Measurements from ENCODE around the gene CTSO.

The CTSO gene

GRCh38 chr4:155959417-155959816, 5.8 kb upstream of the CTSO start (continued):
- TF ChIP-seq TCF4 (CRISPR knock-in tag; IDR thresholded peaks at IDR 0.05; ENCODE audit: borderline replicate concordance), result no peak
- TF ChIP-seq OSR1 (CRISPR knock-in tag; IDR thresholded peaks at IDR 0.05), result no peak

GRCh38 chr4:155956461-155956860, 2.8 kb upstream of the CTSO start:
- TF ChIP-seq TSHZ2 (CRISPR knock-in tag; IDR thresholded peaks at IDR 0.05) (no peak), RARB (CRISPR knock-in tag; IDR thresholded peaks at IDR 0.05) (no peak), ZFP3 (CRISPR knock-in tag; IDR thresholded peaks at IDR 0.05) (no peak), CREB5 (CRISPR knock-in tag; IDR thresholded peaks at IDR 0.05; ENCODE audit: low read depth) (no peak), ESRRG (CRISPR knock-in tag; IDR thresholded peaks at IDR 0.05) (no peak)
- no peak for ATAC-seq

GRCh38 chr4:155954939-155955338, 1.3 kb upstream of the CTSO start:
- ATAC-seq, result no peak
- TF ChIP-seq BACH2 (CRISPR knock-in tag; IDR thresholded peaks at IDR 0.05; ENCODE audit: borderline replicate concordance), result no peak
- TF ChIP-seq POU6F1 (CRISPR knock-in tag; IDR thresholded peaks at IDR 0.05; ENCODE audit: borderline replicate concordance, low read depth), result no peak
- TF ChIP-seq CSRNP3 (CRISPR knock-in tag; IDR thresholded peaks at IDR 0.05), result no peak
- TF ChIP-seq TCF4 (CRISPR knock-in tag; IDR thresholded peaks at IDR 0.05; ENCODE audit: borderline replicate concordance), result no peak
- no peak for TF ChIP-seq CREB5 (CRISPR knock-in tag; IDR thresholded peaks at IDR 0.05; ENCODE audit: low read depth)

- TF ChIP-seq ESRRG (CRISPR knock-in tag; IDR thresholded peaks at IDR 0.05), result no peak
- no peak for TF ChIP-seq CREB5 (CRISPR knock-in tag; IDR thresholded peaks at IDR 0.05; ENCODE audit: low read depth)
- no peak; the same call in 2 of the 3 replicates for ATAC-seq
Observed at GRCh38 chr4:155954118-155954685, 536 bp upstream of the CTSO start.

GRCh38 chr4:155952501-155952901, 1.2 kb downstream of the CTSO start:
- ATAC-seq, result no peak
- no peak for TF ChIP-seq ARNTL (CRISPR knock-in tag; IDR thresholded peaks at IDR 0.05; ENCODE audit: borderline replicate concordance, low read depth)
- no peak for TF ChIP-seq ESRRG (CRISPR knock-in tag; IDR thresholded peaks at IDR 0.05)
- TF ChIP-seq SNAI2 (CRISPR knock-in tag; IDR thresholded peaks at IDR 0.05), result no peak
- no peak for TF ChIP-seq BACH2 (CRISPR knock-in tag; IDR thresholded peaks at IDR 0.05; ENCODE audit: borderline replicate concordance)
- no peak for TF ChIP-seq ZNF70 (CRISPR knock-in tag; IDR thresholded peaks at IDR 0.05)
- no peak for TF ChIP-seq ZNF8 (CRISPR knock-in tag; IDR thresholded peaks at IDR 0.05)
- no peak for TF ChIP-seq PPARA (CRISPR knock-in tag; IDR thresholded peaks at IDR 0.05; ENCODE audit: borderline replicate concordance)
- TF ChIP-seq ZFP3 (CRISPR knock-in tag; IDR thresholded peaks at IDR 0.05), result no peak
- TF ChIP-seq CSRNP3 (CRISPR knock-in tag; IDR thresholded peaks at IDR 0.05), result no peak
- TF ChIP-seq TSHZ2 (CRISPR knock-in tag; IDR thresholded peaks at IDR 0.05), result no peak
- no peak for TF ChIP-seq ZNF565 (CRISPR knock-in tag; conservative IDR thresholded peaks at IDR 0.05; ENCODE audit: low read depth)
- TF ChIP-seq ZC3H10 (CRISPR knock-in tag; IDR thresholded peaks at IDR 0.05), result no peak

Data from SK-N-SH treated with all-trans-retinoic acid at 6 μM for 48 hours (cell line).